GM12801 (cell line): ENCODE data around the gene PCDHA3.

ENCODE experiments used
- TF ChIP-seq, protein P1 (sequence below): IDR thresholded peaks from one replicate; pipeline ENCODE4 v1.5.1; 2011; ENCODE audit warnings: control low read depth; ENCODE audit not compliant: insufficient read length; ENCODE audit errors: extremely low read depth

Gene PCDHA3

DNA sequence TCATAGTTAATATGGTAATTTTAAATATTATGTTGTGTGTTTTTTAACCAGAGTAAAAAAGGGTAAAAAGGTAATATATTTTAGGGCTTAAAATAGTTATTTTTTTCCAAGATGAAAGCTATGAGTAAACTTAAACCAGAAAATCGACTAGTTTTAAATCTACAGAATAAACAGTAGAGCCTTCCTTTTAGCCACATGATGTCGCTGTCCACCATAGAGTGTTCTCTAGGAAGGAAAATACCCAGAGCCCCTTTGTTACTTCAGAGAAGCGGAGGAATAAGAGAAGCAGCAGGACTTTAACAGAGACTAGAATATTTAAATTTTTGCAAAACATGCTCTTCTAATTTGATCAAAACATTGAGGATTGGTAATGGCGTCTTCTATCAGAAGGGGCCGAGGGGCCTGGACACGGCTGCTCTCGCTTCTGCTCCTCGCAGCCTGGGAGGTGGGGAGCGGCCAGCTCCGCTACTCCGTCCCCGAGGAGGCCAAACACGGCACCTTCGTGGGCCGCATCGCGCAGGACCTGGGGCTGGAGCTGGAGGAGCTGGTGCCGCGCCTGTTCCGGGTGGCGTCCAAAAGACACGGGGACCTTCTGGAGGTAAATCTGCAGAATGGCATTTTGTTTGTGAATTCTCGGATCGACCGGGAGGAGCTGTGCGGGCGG is 6.1 kb upstream of the PCDHA3 start, which contains the start of gene PCDHA2:
TSS of gene PCDHA2 (plus strand) at position 258 of the 664 bp plus-strand sequence.
- TF ChIP-seq, protein P1, sequence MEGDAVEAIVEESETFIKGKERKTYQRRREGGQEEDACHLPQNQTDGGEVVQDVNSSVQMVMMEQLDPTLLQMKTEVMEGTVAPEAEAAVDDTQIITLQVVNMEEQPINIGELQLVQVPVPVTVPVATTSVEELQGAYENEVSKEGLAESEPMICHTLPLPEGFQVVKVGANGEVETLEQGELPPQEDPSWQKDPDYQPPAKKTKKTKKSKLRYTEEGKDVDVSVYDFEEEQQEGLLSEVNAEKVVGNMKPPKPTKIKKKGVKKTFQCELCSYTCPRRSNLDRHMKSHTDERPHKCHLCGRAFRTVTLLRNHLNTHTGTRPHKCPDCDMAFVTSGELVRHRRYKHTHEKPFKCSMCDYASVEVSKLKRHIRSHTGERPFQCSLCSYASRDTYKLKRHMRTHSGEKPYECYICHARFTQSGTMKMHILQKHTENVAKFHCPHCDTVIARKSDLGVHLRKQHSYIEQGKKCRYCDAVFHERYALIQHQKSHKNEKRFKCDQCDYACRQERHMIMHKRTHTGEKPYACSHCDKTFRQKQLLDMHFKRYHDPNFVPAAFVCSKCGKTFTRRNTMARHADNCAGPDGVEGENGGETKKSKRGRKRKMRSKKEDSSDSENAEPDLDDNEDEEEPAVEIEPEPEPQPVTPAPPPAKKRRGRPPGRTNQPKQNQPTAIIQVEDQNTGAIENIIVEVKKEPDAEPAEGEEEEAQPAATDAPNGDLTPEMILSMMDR: no peak

DNA sequence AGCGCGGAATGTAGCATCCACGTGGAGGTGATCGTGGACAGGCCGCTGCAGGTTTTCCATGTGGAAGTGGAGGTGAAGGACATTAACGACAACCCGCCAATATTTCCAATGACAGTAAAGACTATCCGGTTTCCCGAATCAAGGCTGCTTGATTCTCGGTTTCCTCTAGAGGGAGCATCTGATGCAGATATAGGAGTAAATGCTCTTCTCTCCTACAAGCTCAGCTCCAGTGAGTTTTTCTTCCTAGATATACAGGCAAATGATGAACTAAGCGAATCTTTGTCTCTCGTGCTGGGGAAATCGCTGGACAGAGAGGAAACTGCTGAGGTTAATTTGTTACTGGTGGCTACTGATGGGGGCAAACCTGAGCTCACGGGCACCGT is 5.6 kb upstream of the PCDHA3 start:
- TF ChIP-seq, protein P1: no peak

DNA sequence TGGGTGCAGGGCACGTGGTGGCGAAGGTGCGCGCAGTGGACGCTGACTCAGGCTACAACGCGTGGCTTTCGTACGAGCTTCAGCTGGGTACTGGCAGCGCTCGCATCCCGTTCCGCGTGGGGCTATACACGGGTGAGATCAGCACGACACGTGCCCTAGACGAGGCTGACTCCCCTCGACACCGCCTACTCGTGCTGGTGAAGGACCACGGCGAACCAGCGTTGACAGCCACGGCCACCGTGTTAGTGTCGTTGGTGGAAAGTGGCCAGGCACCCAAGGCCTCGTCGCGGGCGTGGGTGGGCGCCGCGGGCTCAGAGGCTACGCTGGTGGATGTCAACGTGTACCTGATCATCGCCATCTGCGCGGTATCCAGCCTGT is 4.2 kb upstream of the PCDHA3 start:
- TF ChIP-seq, protein P1: no peak

DNA sequence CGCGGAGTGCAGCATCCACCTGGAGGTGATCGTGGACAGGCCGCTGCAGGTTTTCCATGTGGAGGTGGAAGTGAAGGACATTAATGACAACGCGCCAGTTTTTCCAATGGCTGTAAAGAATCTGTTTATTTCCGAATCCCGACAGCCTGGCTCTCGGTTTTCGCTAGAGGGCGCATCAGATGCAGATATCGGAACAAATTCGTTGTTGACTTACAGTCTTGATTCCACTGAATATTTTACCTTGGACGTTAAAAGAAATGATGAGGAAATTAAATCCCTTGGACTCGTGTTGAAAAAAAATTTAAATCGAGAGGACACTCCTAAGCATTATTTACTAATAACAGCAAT is 611 bp downstream of the PCDHA3 start:
- TF ChIP-seq, protein P1: no peak

DNA sequence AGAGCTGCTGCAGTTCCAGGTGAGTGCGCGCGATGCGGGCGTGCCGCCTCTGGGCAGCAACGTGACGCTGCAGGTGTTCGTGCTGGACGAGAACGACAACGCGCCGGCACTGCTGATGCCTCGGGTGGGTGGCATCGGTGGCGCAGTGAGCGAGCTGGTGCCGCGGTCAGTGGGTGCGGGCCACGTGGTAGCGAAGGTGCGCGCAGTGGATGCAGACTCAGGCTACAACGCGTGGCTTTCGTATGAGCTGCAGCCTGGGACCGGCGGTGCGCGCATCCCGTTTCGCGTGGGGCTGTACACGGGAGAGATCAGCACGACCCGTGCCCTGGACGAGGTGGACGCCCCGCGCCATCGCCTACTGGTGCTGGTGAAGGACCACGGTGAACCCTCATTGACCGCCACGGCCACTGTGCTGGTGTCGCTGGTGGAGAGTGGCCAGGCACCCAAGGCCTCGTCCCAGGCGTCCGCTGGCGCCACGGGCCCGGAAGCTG is 2.0 kb downstream of the PCDHA3 start:
- TF ChIP-seq, protein P1: no peak

DNA sequence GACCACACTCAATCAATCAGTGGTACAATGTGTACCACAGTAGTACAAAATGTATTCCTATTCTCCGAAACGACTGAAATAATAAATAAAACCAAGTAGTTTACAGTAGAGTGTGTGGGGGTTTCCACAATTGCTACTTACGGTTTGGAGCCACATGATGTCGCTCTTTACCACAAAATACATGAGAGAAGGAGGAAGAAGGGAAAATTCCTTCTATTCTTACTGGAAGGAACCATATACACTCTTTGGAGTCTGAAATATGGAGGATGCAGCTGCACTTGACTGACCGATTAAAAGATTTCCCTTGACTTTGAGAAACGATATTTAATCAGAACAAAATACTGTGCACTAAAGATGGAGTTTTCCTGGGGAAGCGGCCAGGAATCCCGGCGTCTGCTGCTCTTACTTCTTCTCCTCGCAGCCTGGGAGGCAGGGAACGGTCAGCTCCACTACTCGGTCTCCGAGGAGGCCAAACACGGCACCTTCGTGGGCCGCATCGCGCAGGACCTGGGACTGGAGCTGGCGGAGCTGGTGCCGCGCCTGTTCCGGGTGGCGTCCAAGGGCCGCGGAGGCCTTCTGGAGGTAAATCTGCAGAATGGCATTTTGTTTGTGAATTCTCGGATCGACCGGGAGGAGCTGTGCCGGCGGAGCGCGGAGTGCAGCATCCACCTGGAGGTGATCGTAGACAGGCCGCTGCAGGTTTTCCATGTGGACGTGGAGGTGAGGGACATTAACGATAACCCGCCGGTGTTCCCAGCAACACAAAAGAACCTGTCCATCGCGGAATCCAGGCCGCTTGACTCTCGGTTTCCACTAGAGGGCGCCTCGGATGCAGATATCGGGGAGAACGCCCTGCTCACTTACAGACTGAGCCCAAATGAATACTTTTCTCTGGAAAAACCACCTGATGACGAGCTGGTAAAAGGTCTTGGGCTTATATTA is 6.2 kb downstream of the PCDHA3 start, which contains the start of gene PCDHA4:
TSS of gene PCDHA4 (plus strand) at position 235 of the 942 bp plus-strand sequence.
- TF ChIP-seq, protein P1: no peak

DNA sequence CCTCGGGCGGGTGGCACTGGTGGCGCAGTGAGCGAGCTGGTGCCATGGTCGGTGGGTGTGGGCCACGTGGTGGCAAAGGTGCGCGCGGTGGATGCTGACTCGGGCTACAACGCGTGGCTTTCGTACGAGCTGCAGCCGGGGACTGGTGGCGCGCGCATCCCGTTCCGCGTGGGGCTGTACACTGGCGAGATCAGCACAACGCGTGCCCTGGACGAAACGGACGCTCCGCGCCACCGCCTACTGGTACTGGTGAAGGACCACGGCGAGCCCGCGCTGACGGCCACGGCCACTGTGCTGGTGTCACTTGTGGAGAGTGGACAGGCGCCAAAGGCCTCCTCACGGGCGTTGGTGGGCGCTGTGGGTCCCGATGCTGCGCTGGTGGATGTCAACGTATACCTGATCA is 8.0 kb downstream of the PCDHA3 start:
- TF ChIP-seq, protein P1: no peak
